Lower lobe of right lung (tissue), 2 donors: ENCODE measurements around the gene LAMTOR2. TPM values are rescaled to one million over a fixed set of nuclear protein-coding genes. Genes with fewer than 3 reads are reported as not detected.

Experiments
- ATAC-seq, 2 donors: fragments of 200-7000 bp; cut with Tn5 transposase; one replicate each; pipeline ENCODE4 v1.9.1; 2020 to 2022; ENCODE audit warnings: mild to moderate bottlenecking in 2 of 2, moderate library complexity in 2 of 2
- DNase-seq: peaks from one replicate; pipeline ENCODE4 v3.0.0-alpha.2; 2020
- H3K27ac ChIP-seq: fragments of 200-600 bp; one replicate; pipeline ENCODE4 v1.8.0; 2022
- H3K27me3 ChIP-seq: fragments of 200-600 bp; one replicate; pipeline ENCODE4 v1.8.0; 2022; ENCODE audit warnings: low read depth
- H3K36me3 ChIP-seq: fragments of 200-600 bp; one replicate; pipeline ENCODE4 v1.8.0; 2022; ENCODE audit warnings: mild to moderate bottlenecking
- H3K4me1 ChIP-seq: fragments of 200-600 bp; one replicate; pipeline ENCODE4 v1.8.0; 2022
- H3K4me3 ChIP-seq: fragments of 200-600 bp; one replicate; pipeline ENCODE4 v1.8.0; 2022; ENCODE audit warnings: mild to moderate bottlenecking
- H3K9me3 ChIP-seq: fragments of 200-600 bp; one replicate; pipeline ENCODE4 v1.8.0; 2022
- CTCF ChIP-seq: fragments of 200-600 bp; IDR thresholded peaks from one replicate; pipeline ENCODE4 v1.8.0; 2022; ENCODE audit warnings: antibody characterized with exemption, mild to moderate bottlenecking
- intact Hi-C: fragments of 100-400 bp; cut with DNase I; formaldehyde crosslinking; loops from one replicate; pipeline ENCODE4 v1.11.0; 2022
- long read RNA-seq: library from polyadenylated mRNA; unstranded; transcript quantifications from one replicate; pipeline ENCODE4 v2.0.0, GENCODE V29; 2021
- total RNA-seq: library from RNA; stranded (reverse); fragmentation: NEBNext Ultra II Directional; extraction: Animal tissue kit (Norgen Biotek cat#: 25700); gene quantifications from one replicate; pipeline ENCODE4 v1.2.1, GENCODE V29; 2021
- donor health status: DM: no; HTN: yes; CAD: no; lungs with severe emphysema.

LAMTOR2 gene
- 66.5 TPM for total RNA-seq
- long read RNA-seq, transcript LAMTOR2-205 (3 exons, 623 nt): minor isoform, 6 of 66 reads
- long read RNA-seq, transcript LAMTOR2-203 (4 exons, 655 nt): major isoform, 56 of 66 reads
- long read RNA-seq, partial matches to known transcripts: 0 of 66 reads
- long read RNA-seq, other reads (novel, unspliced or antisense): 2 of 66 reads

GRCh38 chr1:156054500-156055280, at the start of gene LAMTOR2:
LAMTOR2 (plus strand) TSS chr1:156054782; CDS start chr1:156054890, 108 bp downstream.
- peak; percentile 95 for ATAC-seq
- intact Hi-C loops: no loop called here

GRCh38 chr1:156004843-156005584, 49.6 kb upstream of the LAMTOR2 start:
- intact Hi-C loops: no loop called here
- DNase-seq: no peak
- no peak for TF ChIP-seq CTCF
- no peaks in the 10 kb centered on the region for H3K9me3 ChIP-seq
- ATAC-seq: peak; percentile 44 to 54
- H3K4me3 ChIP-seq: no peak overlapping the region
- H3K27me3 ChIP-seq: no peaks in the 10 kb centered on the region
- no peak overlapping the region for H3K27ac ChIP-seq
- H3K4me1 ChIP-seq: no peaks in the 10 kb centered on the region
- H3K36me3 ChIP-seq: peaks cover 30% of the 10 kb centered on the region

More at GRCh38 chr1:156054500-156055280, at the start of gene LAMTOR2:
- peak; percentile 98 for DNase-seq
- Histone ChIP-seq H3K36me3 (peaks cover 25% of the 10 kb centered on the region), H3K4me3 (peak within 1 kb of the TSS; percentile 91), H3K27ac (peak within 1 kb of the TSS; percentile 85), H3K27me3 (no peaks in the 10 kb centered on the region), H3K4me1 (peaks cover 22% of the 10 kb centered on the region), H3K9me3 (no peaks in the 10 kb centered on the region)
- no peak for TF ChIP-seq CTCF

- Histone ChIP-seq H3K4me1 (no peaks in the 10 kb centered on the region), H3K27me3 (no peaks in the 10 kb centered on the region), H3K9me3 (no peaks in the 10 kb centered on the region), H3K27ac (peak overlapping the region; percentile 18), H3K4me3 (no peak overlapping the region), H3K36me3 (peaks cover 48% of the 10 kb centered on the region)
- ATAC-seq (no peak), DNase-seq (no peak)
- no peak for TF ChIP-seq CTCF
- intact Hi-C loops: no loop called here
Measured at GRCh38 chr1:156006666-156007376, 47.8 kb upstream of the LAMTOR2 start.

GRCh38 chr1:156009404-156009803, 45.2 kb upstream of the LAMTOR2 start:
- no peak for TF ChIP-seq CTCF
- DNase-seq: no peak
- Histone ChIP-seq H3K27me3 (no peaks in the 10 kb centered on the region), H3K4me1 (peaks cover 9% of the 10 kb centered on the region), H3K27ac (no peak overlapping the region), H3K4me3 (no peak overlapping the region), H3K36me3 (peaks cover 74% of the 10 kb centered on the region), H3K9me3 (no peaks in the 10 kb centered on the region)
- no peak for ATAC-seq
- intact Hi-C loops: no loop called here
